Measurements from ENCODE around the gene TNFRSF9. TPM values are rescaled to one million over a fixed set of nuclear protein-coding genes. Genes with fewer than 3 reads are reported as not detected.
A peak's percentile ranks its signal among the peaks of the same experiment; 100 is the strongest.

TNFRSF9 gene
- total and polyA plus RNA-seq, 9 of the 15 experiments (the other 6 are each of a cell fraction or from before 2014, with no cell fraction given) = 0.04 to 0.29 (median 0.08) TPM; not detected in 1

DNA sequence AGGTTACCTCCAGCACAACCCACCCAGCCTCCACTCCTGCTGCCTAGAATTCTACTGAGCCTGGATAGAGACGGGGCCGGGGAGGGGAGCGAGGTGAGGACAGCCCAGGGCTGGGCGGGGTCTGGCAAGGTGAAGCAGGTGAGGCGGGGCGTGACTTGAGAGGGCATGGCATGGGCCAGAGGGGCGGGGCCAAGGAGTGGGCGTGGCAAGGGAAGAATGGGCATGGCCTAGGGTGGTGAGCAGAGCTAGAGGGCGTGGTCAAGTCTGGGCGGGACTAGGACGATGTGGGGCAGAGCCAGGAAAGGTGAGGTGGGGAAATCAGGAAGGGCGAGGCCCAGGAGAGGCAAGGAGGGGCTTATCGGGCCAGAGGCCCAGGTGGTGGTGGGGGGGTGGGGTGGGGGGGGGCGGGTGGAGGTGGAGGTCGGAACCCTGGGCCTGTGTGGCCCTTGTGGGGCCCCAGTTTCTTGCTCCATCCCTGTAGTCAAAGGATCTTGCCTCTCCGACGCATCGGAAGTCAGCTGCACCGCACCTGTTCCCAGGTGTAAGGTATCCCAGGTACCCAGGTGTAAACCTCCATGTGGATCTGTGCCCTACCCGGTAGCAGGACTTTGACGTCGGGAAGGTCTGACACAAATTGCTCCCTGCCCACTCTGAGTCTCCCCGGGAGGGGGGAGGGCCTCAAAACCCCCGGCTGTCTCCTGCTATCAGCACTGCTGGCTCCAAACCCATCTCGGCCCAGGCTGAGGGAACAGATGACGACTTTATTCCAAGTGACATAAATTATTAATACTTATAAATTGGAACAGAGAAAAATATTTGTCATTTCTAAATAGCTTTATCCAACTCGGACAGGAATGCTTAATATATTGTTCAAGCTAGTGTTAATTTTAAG, 54.9 kb downstream of the TNFRSF9 start:
- in situ Hi-C loops (cut with MboI) = no loop called here
- Histone ChIP-seq H4K20me1 (replicated peaks; ENCODE audit: control insufficient read depth, insufficient read depth, low read length) (no peaks in the 10 kb centered on the region), H3K9ac (ENCODE audit: insufficient read depth in 1 of 2, low read depth in 2 of 2, low read length in 2 of 2) (peak overlapping the region in 1 of 2 experiments; percentile 13; a peak in 1 of 4 replicates), H3K4me2 (ENCODE audit: insufficient read depth, low read length) (peak overlapping the region; percentile 51), H3K79me2 (ENCODE audit: control insufficient read depth, insufficient read depth, low read length) (no peaks in the 10 kb centered on the region), H2AFZ (ENCODE audit: low read depth, low read length) (no peak overlapping the region), H3K4me3 (no peak overlapping the region), H3K9me1 (ENCODE audit: control insufficient read depth, insufficient read depth, low read length) (no peaks in the 10 kb centered on the region), H3K27ac (ENCODE audit: extremely low read depth, low read depth, low read length) (no peak overlapping the region), H3K36me3 (ENCODE audit: control insufficient read depth, insufficient read depth, low read length) (no peaks in the 10 kb centered on the region), H3K9me3 (replicated peaks; ENCODE audit: control insufficient read depth, insufficient read depth, low read depth, low read length) (no peaks in the 10 kb centered on the region), H3K27me3 (ENCODE audit: control insufficient read depth in 2 of 2, insufficient read depth in 2 of 2, low read length in 2 of 2) (peaks cover under 1 to 14% of the 10 kb centered on the region in 2 experiments; a peak in 4 of 5 replicates), H3K4me1 (replicated peaks in 1 of 2; ENCODE audit: control insufficient read depth in 2 of 2, insufficient read depth in 2 of 2, low read length in 2 of 2) (peaks cover 0 to 8% of the 10 kb centered on the region in 2 experiments; a peak in 3 of 5 replicates)
- peak; percentile 100 for ATAC-seq
- ChIA-PET POLR2A (interaction anchor here (0.6 to 1.2 kb wide), 2 partner anchors 8 to 206 kb away, joined by 3 to 4 read pairs; no protein-coding TSS in a partner anchor), CTCF (ENCODE audit: low intra/inter-chr PET ratio) (no interaction called here)
- BruUV-seq (replicated peaks) = no TSS peak
- peak; percentile 80 to 95 (median 92) for DNase-seq (ENCODE audit: extremely low read depth in 1 of 4, low spot score in 3 of 4)
- peak; percentile 83 for FAIRE-seq
- 5% methylated on average over 18 of the region's 27 CpGs for WGBS (ENCODE audit: insufficient coverage, low coverage, missing lambda C conversion rate)
- intact Hi-C loops (cut with micrococcal nuclease) = no loop called here
- TF ChIP-seq, protein P1, sequence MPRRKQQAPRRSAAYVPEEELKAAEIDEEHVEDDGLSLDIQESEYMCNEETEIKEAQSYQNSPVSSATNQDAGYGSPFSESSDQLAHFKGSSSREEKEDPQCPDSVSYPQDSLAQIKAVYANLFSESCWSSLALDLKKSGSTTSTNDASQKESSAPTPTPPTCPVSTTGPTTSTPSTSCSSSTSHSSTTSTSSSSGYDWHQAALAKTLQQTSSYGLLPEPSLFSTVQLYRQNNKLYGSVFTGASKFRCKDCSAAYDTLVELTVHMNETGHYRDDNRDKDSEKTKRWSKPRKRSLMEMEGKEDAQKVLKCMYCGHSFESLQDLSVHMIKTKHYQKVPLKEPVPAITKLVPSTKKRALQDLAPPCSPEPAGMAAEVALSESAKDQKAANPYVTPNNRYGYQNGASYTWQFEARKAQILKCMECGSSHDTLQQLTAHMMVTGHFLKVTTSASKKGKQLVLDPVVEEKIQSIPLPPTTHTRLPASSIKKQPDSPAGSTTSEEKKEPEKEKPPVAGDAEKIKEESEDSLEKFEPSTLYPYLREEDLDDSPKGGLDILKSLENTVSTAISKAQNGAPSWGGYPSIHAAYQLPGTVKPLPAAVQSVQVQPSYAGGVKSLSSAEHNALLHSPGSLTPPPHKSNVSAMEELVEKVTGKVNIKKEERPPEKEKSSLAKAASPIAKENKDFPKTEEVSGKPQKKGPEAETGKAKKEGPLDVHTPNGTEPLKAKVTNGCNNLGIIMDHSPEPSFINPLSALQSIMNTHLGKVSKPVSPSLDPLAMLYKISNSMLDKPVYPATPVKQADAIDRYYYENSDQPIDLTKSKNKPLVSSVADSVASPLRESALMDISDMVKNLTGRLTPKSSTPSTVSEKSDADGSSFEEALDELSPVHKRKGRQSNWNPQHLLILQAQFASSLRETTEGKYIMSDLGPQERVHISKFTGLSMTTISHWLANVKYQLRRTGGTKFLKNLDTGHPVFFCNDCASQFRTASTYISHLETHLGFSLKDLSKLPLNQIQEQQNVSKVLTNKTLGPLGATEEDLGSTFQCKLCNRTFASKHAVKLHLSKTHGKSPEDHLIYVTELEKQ (CRISPR knock-in tag; IDR thresholded peaks at IDR 0.05) = no peak
- TF ChIP-seq SNRNP70 (optimal IDR thresholded peaks at IDR 0.05; ENCODE audit: low read depth, low read length) (no peak), ZNF507 (tag; conservative IDR thresholded peaks at IDR 0.05) (no peak), FOXA3 (CRISPR knock-in tag; conservative IDR thresholded peaks at IDR 0.05 in 1 of 2, IDR thresholded peaks at IDR 0.05 in 1 of 2) (no peak), ZNF133 (CRISPR knock-in tag; IDR thresholded peaks at IDR 0.05) (no peak), CREBBP (IDR thresholded peaks at IDR 0.05; ENCODE audit: low read depth, low read length) (no peak), CREB1 (IDR thresholded peaks at IDR 0.05) (no peak), CREB1 (CRISPR knock-in tag; IDR thresholded peaks at IDR 0.05) (no peak), RBFOX2 (IDR thresholded peaks at IDR 0.05; ENCODE audit: low read depth, low read length) (no peak), CTBP1 (IDR thresholded peaks at IDR 0.05; ENCODE audit: borderline replicate concordance) (peak; percentile 28; the same call in 1 of the 2 replicates), ZNF384 (IDR thresholded peaks at IDR 0.05; ENCODE audit: low read depth, low read length) (no peak), KLF6 (CRISPR knock-in tag; IDR thresholded peaks at IDR 0.05; ENCODE audit: borderline replicate concordance) (no peak), STAT5A (IDR thresholded peaks at IDR 0.05; ENCODE audit: borderline replicate concordance, low read length) (no peak), ETV1 (tag; conservative IDR thresholded peaks at IDR 0.05; ENCODE audit: low read depth) (no peak), THRAP3 (IDR thresholded peaks at IDR 0.05; ENCODE audit: borderline replicate concordance) (no peak), COPS2 (conservative IDR thresholded peaks at IDR 0.05) (no peak), HOXB6 (CRISPR knock-in tag; IDR thresholded peaks at IDR 0.05; ENCODE audit: borderline replicate concordance) (no peak)
- TF ChIP-seq, protein P2, sequence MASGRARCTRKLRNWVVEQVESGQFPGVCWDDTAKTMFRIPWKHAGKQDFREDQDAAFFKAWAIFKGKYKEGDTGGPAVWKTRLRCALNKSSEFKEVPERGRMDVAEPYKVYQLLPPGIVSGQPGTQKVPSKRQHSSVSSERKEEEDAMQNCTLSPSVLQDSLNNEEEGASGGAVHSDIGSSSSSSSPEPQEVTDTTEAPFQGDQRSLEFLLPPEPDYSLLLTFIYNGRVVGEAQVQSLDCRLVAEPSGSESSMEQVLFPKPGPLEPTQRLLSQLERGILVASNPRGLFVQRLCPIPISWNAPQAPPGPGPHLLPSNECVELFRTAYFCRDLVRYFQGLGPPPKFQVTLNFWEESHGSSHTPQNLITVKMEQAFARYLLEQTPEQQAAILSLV (tag; IDR thresholded peaks at IDR 0.05) = no peak

All from K562 (cell line).